ENCODE results near the gene PDIA5.

PDIA5 gene

GRCh38 chr3:123031051-123031450 is 35.8 kb upstream of the PDIA5 start:
- no peak overlapping the region for H3K4me3 ChIP-seq (ENCODE audit: low read depth, low read length)
- DNase-seq (ENCODE audit: low read depth), result no peak
- TF ChIP-seq CTCF (IDR thresholded peaks at IDR 0.05; ENCODE audit: insufficient read depth, low read depth, low read length, missing control alignments), result no peak

DNA sequence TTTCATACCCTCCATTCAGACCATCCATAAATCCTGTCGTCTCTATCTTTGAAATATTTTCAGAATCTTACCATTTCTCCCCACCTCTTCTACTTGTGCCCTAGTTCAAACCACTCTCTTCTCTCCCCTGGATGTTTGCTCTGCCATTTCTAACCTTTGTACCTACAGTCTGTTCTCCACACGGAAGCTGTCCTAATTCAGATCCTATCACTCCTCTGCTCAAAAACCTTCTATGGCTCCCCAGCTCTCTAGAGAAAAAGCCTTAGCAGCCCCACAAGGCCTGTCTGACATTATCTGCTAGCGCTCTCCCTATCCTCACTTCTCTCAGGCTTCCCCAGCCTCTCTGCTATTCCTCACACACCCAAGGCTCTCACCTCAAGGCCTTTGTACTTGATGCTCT is 34.8 kb upstream of the PDIA5 start:
- no peak for TF ChIP-seq CTCF (IDR thresholded peaks at IDR 0.05; ENCODE audit: insufficient read depth, low read depth, low read length, missing control alignments)
- no peak for DNase-seq (ENCODE audit: low read depth)
- no peak overlapping the region for H3K4me3 ChIP-seq (ENCODE audit: low read depth, low read length)

GRCh38 chr3:123034120-123034519 is 32.7 kb upstream of the PDIA5 start:
- DNase-seq (ENCODE audit: low read depth), result no peak
- TF ChIP-seq CTCF (IDR thresholded peaks at IDR 0.05; ENCODE audit: insufficient read depth, low read depth, low read length, missing control alignments), result no peak
- no peak overlapping the region for H3K4me3 ChIP-seq (ENCODE audit: low read depth, low read length)

GRCh38 chr3:123034996-123035395 is 31.8 kb upstream of the PDIA5 start:
- DNase-seq (ENCODE audit: low read depth), result no peak
- H3K4me3 ChIP-seq (ENCODE audit: low read depth, low read length), result no peak overlapping the region
- TF ChIP-seq CTCF (IDR thresholded peaks at IDR 0.05; ENCODE audit: insufficient read depth, low read depth, low read length, missing control alignments), result no peak

DNA sequence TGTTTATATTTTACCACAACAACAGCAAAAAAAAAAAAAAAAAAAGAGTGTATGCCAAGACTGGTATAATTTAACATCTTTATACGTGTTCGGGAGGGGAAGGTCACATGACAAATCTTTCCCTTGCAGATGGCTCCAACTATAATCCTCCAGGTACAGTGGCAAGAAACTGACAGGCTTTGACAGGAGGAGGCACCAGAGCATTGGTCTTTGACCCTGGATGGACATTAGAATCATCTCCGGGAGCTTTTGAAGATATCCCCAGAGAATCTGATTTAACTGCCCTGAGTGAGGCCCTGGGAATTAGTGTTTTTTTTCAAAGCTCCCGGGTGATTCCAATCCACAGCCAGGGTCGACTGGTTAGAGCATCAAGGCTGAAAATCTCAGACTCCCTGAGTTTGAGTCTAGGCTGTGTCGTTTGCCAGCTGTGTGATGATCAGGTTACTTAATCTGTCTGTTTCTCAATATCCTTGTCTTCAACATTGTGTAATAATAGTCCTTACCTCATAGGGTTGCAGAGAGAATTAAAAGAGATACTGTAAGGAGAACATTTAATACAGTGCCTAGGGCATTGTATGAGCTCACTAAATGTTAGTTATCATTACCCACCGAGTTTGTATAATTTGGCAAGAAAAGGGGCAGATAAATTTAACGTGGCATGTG is 30.3 kb upstream of the PDIA5 start:
- TF ChIP-seq CTCF (IDR thresholded peaks at IDR 0.05; ENCODE audit: insufficient read depth, low read depth, low read length, missing control alignments), result no peak
- DNase-seq (ENCODE audit: low read depth), result no peak
- no peak overlapping the region for H3K4me3 ChIP-seq (ENCODE audit: low read depth, low read length)

DNA sequence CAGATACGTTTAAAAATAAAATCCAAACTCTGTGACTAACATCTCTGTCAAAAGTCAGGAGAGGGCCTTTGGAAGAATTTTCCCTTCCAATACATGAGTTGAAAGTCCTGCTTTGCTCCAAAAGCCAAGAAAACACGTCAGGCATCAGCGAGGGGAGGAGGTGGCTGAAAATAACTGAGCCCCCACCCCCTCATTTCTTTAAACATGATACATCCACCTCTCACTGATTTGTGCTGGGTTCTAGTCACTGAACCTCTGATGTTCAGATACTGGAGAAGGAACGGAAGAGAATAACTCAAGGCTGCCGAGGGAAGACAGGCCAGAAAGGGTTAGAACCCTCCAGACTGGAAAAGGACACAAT is 29.8 kb upstream of the PDIA5 start:
- H3K4me3 ChIP-seq (ENCODE audit: low read depth, low read length), result no peak overlapping the region
- DNase-seq (ENCODE audit: low read depth), result no peak
- TF ChIP-seq CTCF (IDR thresholded peaks at IDR 0.05; ENCODE audit: insufficient read depth, low read depth, low read length, missing control alignments), result no peak

DNA sequence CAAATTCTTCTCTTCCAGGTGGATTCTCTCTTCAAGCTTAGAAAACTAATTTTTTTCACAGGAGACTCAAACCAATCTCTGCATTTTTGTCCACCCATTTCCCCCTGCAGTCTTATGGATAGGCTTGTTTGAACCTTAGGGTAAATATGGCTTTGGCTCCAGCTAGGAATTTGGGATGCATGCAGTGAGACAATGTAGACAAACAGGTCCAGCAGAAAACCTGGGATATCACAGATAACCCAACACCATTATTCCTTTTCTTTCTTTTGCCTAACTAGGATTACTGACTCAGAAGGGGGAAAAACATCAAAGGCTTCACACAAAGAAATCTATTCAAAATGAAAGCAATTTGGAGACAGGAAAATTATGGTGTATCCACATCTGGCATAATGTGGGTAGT is 28.1 kb upstream of the PDIA5 start:
- no peak for TF ChIP-seq CTCF (IDR thresholded peaks at IDR 0.05; ENCODE audit: insufficient read depth, low read depth, low read length, missing control alignments)
- no peak overlapping the region for H3K4me3 ChIP-seq (ENCODE audit: low read depth, low read length)
- no peak for DNase-seq (ENCODE audit: low read depth)
